Measurements from ENCODE around the gene MINPP1. TPM values are rescaled to one million over a fixed set of nuclear protein-coding genes. Genes with fewer than 3 reads are reported as not detected.

The MINPP1 gene
- total RNA-seq, 1 experiment from 2014 or later = 37.0 TPM

GRCh38 chr10:87545783-87546182 is 41.1 kb downstream of the MINPP1 start:
- CTCF ChIA-PET = no interaction called here
- Histone ChIP-seq H3K36me3 (ENCODE audit: control insufficient read depth, insufficient read depth, low read length) (no peaks in the 10 kb centered on the region), H3K4me3 (ENCODE audit: low read depth in 2 of 2, low read length in 2 of 2) (no peak overlapping the region), H3K9me3 (ENCODE audit: control insufficient read depth, insufficient read depth, low read depth, low read length) (no peaks in the 10 kb centered on the region), H3K27ac (ENCODE audit: low read length) (no peak overlapping the region), H3K27me3 (ENCODE audit: control insufficient read depth, insufficient read depth, low read length) (no peaks in the 10 kb centered on the region), H3K4me1 (ENCODE audit: control insufficient read depth, insufficient read depth, low read length) (no peaks in the 10 kb centered on the region)
- intact Hi-C loops (cut with micrococcal nuclease; ENCODE audit: unreplicated experiment) = no loop called here
- BruUV-seq (replicated peaks) = no TSS peak
- TF ChIP-seq CTCF (IDR thresholded peaks at IDR 0.05) (no peak), SIN3A (IDR thresholded peaks at IDR 0.05; ENCODE audit: borderline replicate concordance, insufficient read depth, low read depth, low read length) (no peak), TCF7L2 (IDR thresholded peaks at IDR 0.05; ENCODE audit: low read depth, low read length) (no peak), POLR2AphosphoS5 (IDR thresholded peaks at IDR 0.05; ENCODE audit: low read depth, low read length) (no peak), REST (IDR thresholded peaks at IDR 0.05; ENCODE audit: insufficient read depth in 1 of 2, low read depth in 2 of 2, low read length in 1 of 2) (no peak)
- POLR2A ChIA-PET = no interaction called here
- in situ Hi-C loops (cut with HindIII; ENCODE audit: low pct_unique_long_range_greater_than_20kb, low sequenced_read_pairs) = no loop called here
- DNase-seq (ENCODE audit: low read depth, low spot score) (no peak), ATAC-seq (no peak)

- DNase-seq (ENCODE audit: low read depth, low spot score) (no peak), ATAC-seq (no peak)
- intact Hi-C loops (cut with micrococcal nuclease; ENCODE audit: unreplicated experiment) (no loop called here), in situ Hi-C loops (cut with HindIII; ENCODE audit: low pct_unique_long_range_greater_than_20kb, low sequenced_read_pairs) (no loop called here)
- no peak overlapping the region for H3K4me3 ChIP-seq (ENCODE audit: low read depth in 2 of 2, low read length in 2 of 2)
- no peaks in the 10 kb centered on the region for H3K36me3 ChIP-seq (ENCODE audit: control insufficient read depth, insufficient read depth, low read length)
- TF ChIP-seq CTCF (IDR thresholded peaks at IDR 0.05) (no peak), SIN3A (IDR thresholded peaks at IDR 0.05; ENCODE audit: borderline replicate concordance, insufficient read depth, low read depth, low read length) (no peak), POLR2AphosphoS5 (IDR thresholded peaks at IDR 0.05; ENCODE audit: low read depth, low read length) (no peak), TCF7L2 (IDR thresholded peaks at IDR 0.05; ENCODE audit: low read depth, low read length) (no peak), REST (IDR thresholded peaks at IDR 0.05; ENCODE audit: insufficient read depth in 1 of 2, low read depth in 2 of 2, low read length in 1 of 2) (no peak)
- POLR2A ChIA-PET = no interaction called here
- no peaks in the 10 kb centered on the region for H3K27me3 ChIP-seq (ENCODE audit: control insufficient read depth, insufficient read depth, low read length)
- BruUV-seq (replicated peaks) = no TSS peak
- H3K4me1 ChIP-seq (ENCODE audit: control insufficient read depth, insufficient read depth, low read length) = no peaks in the 10 kb centered on the region
- no peaks in the 10 kb centered on the region for H3K9me3 ChIP-seq (ENCODE audit: control insufficient read depth, insufficient read depth, low read depth, low read length)
- CTCF ChIA-PET = no interaction called here
- H3K27ac ChIP-seq (ENCODE audit: low read length) = no peak overlapping the region
These were observed 41.5 kb downstream of the MINPP1 start for GRCh38 chr10:87546210-87546609.
